Smooth muscle cell (in vitro differentiated cells): ENCODE results near the gene ZNF197. TPM values are rescaled to one million over a fixed set of nuclear protein-coding genes. Genes with fewer than 3 reads are reported as not detected.
A peak's percentile ranks its signal among the peaks of the same experiment; 100 is the strongest.
"Not testable (repeated sequence)": the region's sequence is repeated elsewhere in the genome, so short reads cannot be mapped to it uniquely, and the experiment has no call there.

Experiments used
- DNase-seq: peaks from one replicate; lab custom pipeline; 2025; ENCODE audit not compliant: unreplicated experiment; lab: John Stamatoyannopoulos, UW
- H2AFZ ChIP-seq: fragments of 200-600 bp; sonication (generic); 2 replicates; pipeline ENCODE4 v1.6.0; 2016; ENCODE audit warnings: antibody characterized with exemption, low read depth, mild to moderate bottlenecking
- H3F3A ChIP-seq: fragments of 200-600 bp; sonication (generic); 2 replicates; pipeline ENCODE4 v1.6.0; 2017; ENCODE audit warnings: antibody characterized with exemption, low read depth
- H3K27ac ChIP-seq: fragments of 200-600 bp; sonication (generic); 2 replicates; pipeline ENCODE4 v1.5.1; 2016; ENCODE audit warnings: low read depth, mild to moderate bottlenecking
- H3K27me3 ChIP-seq: fragments of 200-600 bp; sonication (generic); 2 replicates; pipeline ENCODE4 v1.6.1; 2016; ENCODE audit warnings: low read depth, mild to moderate bottlenecking
- H3K36me3 ChIP-seq: fragments of 200-600 bp; sonication (generic); 2 replicates; pipeline ENCODE4 v1.5.1; 2016; ENCODE audit warnings: low read depth
- H3K4me1 ChIP-seq: fragments of 200-600 bp; sonication (generic); 2 replicates; pipeline ENCODE4 v1.5.1; 2016; ENCODE audit warnings: low read depth
- H3K4me2 ChIP-seq: fragments of 200-600 bp; sonication (generic); 2 replicates; pipeline ENCODE4 v1.6.0; 2016; ENCODE audit warnings: mild to moderate bottlenecking
- H3K4me3 ChIP-seq: fragments of 200-600 bp; sonication (generic); 2 replicates; pipeline ENCODE4 v1.5.1; 2016; ENCODE audit warnings: mild to moderate bottlenecking
- H3K79me2 ChIP-seq: fragments of 200-600 bp; sonication (generic); 2 replicates; pipeline ENCODE4 v1.6.0; 2016; ENCODE audit warnings: low read depth, mild to moderate bottlenecking
- H3K9ac ChIP-seq: fragments of 200-600 bp; sonication (generic); 2 replicates; pipeline ENCODE4 v1.6.0; 2016; ENCODE audit warnings: low read depth
- H3K9me3 ChIP-seq: fragments of 200-600 bp; sonication (generic); replicated peaks from 2 replicates; pipeline ENCODE4 v1.5.1; 2016; ENCODE audit warnings: low read depth
- H4K20me1 ChIP-seq: fragments of 200-600 bp; sonication (generic); 2 replicates; pipeline ENCODE4 v1.6.0; 2016; ENCODE audit warnings: low read depth
- WGBS: methylation state at CpG from one replicate; pipeline ENCODE4 v1.1.7; 2016; ENCODE audit warnings: low lambda C conversion rate; 5-methylcytosine and 5-hydroxymethylcytosine counted together
- polyA plus RNA-seq: library from polyadenylated mRNA; unstranded; fragments of >200 nt; fragmentation: Nextera tagmentation; extraction: Ambion mirVana; gene quantifications from 2 replicates; pipeline ENCODE4 v1.2.1, GENCODE V29; 2016
- total RNA-seq: library from RNA; depleted of rRNA; stranded (reverse); fragments of >200 nt; gene quantifications from 2 replicates; pipeline ENCODE4 v1.2.3, GENCODE V29; 2014
- TF ChIP-seq, protein P1 (sequence below): fragments of 200-600 bp; sonication (generic); IDR thresholded peaks from 2 replicates; pipeline ENCODE4 v1.5.1; 2017; ENCODE audit warnings: borderline replicate concordance, mild to moderate bottlenecking, antibody characterized with exemption; ENCODE audit not compliant: insufficient read depth, poor library complexity, severe bottlenecking

ZNF197 gene
- total RNA-seq (23.0 and 25.2 TPM in 2 replicates), polyA plus RNA-seq (6.6 and 10.1 TPM in 2 replicates)

DNA sequence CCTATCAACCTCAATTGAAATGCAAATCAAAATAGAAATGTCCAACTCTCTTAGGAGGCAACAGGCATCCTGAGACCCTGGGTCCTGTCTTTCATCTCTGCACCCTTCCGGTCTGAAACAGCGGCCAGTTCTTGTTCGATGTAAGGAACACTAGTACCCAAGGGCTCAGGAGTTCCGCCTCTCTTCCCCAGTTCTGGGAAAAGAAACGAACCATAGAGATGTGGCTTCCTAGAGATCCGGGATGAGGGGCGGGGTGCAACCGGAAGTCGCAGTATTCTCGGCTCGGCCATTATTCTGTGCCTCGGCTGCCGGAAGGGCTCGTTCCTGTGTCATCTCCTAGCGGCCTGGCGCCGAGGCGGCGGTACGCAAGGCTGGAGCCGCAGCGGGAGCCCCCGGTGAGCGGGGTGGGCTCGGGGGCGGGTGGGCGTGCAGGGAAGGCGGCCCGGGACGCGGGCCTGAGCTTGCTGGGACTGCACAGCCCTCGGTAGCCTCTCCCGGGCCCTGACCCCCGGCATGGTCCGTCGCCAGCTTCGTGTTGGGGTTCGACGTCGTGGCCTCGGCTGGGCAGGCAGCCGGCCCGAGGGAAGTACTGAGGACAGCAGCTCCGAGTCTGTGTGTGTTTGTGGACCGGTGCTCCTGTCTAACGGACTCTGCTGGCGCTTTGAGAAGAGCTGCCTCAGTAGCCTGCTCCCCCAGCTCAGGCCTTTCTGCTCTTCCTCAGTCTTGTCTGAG is at the start of gene ZNF197:
ZNF197 (plus strand) TSS at position 288 of the 732 bp plus-strand sequence. CDS start 4,119 bp downstream, outside the sequence.
- peaks cover 14% of the 10 kb centered on the region for H3K4me1 ChIP-seq
- H3K27me3 ChIP-seq: no peaks in the 10 kb centered on the region
- H3K79me2 ChIP-seq: peaks cover 36% of the 10 kb centered on the region
- no peaks in the 10 kb centered on the region for H3F3A ChIP-seq
- peak within 1 kb of the TSS; percentile 80 for H3K4me3 ChIP-seq
- peak; percentile 70 for DNase-seq
- peaks cover 33% of the 10 kb centered on the region for H4K20me1 ChIP-seq
- H3K36me3 ChIP-seq: no peaks in the 10 kb centered on the region
- 2% methylated on average over 45 of the region's 47 CpGs for WGBS
- H3K27ac ChIP-seq: peak within 1 kb of the TSS; percentile 79
- H2AFZ ChIP-seq: peak within 1 kb of the TSS; percentile 91
- H3K9ac ChIP-seq: peak within 1 kb of the TSS; percentile 79
- no peaks in the 10 kb centered on the region for H3K9me3 ChIP-seq
- TF ChIP-seq, protein P1, sequence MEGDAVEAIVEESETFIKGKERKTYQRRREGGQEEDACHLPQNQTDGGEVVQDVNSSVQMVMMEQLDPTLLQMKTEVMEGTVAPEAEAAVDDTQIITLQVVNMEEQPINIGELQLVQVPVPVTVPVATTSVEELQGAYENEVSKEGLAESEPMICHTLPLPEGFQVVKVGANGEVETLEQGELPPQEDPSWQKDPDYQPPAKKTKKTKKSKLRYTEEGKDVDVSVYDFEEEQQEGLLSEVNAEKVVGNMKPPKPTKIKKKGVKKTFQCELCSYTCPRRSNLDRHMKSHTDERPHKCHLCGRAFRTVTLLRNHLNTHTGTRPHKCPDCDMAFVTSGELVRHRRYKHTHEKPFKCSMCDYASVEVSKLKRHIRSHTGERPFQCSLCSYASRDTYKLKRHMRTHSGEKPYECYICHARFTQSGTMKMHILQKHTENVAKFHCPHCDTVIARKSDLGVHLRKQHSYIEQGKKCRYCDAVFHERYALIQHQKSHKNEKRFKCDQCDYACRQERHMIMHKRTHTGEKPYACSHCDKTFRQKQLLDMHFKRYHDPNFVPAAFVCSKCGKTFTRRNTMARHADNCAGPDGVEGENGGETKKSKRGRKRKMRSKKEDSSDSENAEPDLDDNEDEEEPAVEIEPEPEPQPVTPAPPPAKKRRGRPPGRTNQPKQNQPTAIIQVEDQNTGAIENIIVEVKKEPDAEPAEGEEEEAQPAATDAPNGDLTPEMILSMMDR: no peak
- peak within 1 kb of the TSS; percentile 93 for H3K4me2 ChIP-seq

DNA sequence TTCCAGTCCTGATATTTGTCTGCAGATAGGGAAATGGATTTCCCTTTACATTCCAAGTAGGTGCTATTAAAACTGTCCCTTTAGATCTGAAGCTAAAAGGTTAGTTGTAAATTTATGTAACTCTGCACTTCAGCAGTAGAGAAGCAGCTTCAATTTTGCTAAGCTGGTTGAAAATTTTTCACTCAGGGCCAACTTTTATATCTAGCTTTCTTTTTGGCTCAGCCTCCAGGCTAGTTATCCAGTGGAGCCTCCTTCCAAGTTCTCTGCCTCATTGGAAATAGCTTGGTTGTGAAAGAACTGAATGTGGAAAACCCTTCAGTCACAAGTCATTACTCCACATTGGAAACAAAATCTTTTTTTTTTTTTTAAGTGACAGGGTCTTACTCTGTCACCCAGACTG is 48.2 kb upstream of the ZNF197 start:
- no peak for DNase-seq
- no peaks in the 10 kb centered on the region for H3K79me2 ChIP-seq
- TF ChIP-seq, protein P1: no peak

DNA sequence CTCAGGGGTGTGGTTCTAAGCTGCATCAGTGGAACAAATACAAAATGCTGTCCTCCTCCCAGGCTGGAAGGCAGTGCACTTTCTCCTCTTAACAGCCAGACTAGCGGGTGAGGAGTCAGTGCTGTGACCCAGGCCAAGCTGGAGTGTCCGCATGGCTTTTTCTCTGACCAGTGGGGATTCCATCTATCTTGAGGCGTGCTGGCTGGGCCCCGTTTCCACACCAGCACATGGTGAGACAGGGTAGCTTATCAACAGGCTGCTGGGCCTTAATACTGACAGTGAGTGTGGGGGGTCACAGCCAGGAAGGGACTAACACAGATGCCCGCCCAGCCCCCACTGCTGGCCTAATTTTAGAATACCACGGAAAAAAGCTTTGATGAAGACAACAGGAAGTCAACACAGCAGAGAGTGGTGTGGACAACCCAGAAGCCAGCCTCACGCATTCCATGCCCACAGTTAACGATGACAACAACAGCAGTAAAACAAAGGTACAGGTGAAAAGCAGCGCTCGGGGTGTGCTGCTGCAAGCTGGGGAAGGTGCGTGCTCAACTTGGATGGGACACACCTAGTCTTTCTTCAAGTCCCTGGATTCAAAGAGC is 47.4 kb upstream of the ZNF197 start:
- H4K20me1 ChIP-seq, DNase-seq, H3F3A ChIP-seq, H3K4me2 ChIP-seq, H3K4me1 ChIP-seq, H3K27ac ChIP-seq, H3K9me3 ChIP-seq, H2AFZ ChIP-seq, H3K9ac ChIP-seq, H3K27me3 ChIP-seq, H3K36me3 ChIP-seq, H3K4me3 ChIP-seq, H3K79me2 ChIP-seq: not testable (repeated sequence)
- 94% methylated on average over 11 of the region's 11 CpGs for WGBS

More for the DNA sequence above, 48.2 kb upstream of the ZNF197 start:
- Histone ChIP-seq H3K4me2 (no peak overlapping the region), H3F3A (no peaks in the 10 kb centered on the region), H3K27me3 (no peaks in the 10 kb centered on the region), H2AFZ (no peak overlapping the region), H4K20me1 (no peaks in the 10 kb centered on the region), H3K9ac (no peak overlapping the region), H3K9me3 (peaks cover 3% of the 10 kb centered on the region), H3K27ac (no peak overlapping the region), H3K36me3 (peaks cover 4% of the 10 kb centered on the region), H3K4me1 (no peaks in the 10 kb centered on the region), H3K4me3 (no peak overlapping the region)

DNA sequence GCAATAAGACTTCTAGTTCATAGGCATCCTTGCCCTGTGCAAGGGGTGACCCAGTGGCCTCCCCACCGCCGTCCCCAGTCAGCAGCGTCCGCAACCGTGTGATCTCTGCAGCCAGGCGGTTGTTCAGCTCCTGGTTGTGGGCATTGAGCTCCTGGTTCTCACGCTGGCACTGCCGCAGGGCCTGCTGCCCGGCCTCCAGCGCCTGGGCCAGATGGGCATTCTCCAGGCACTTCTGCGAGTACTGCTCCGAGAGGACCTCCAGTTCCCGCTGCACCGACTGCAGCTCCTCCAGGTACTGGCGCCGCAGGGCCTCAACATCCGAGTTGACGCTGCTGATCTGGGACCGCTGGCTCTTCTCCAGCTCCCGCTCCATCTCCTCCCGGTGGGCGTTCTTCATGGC is 46.5 kb upstream of the ZNF197 start:
- not testable (repeated sequence) for H3F3A ChIP-seq, H3K9me3 ChIP-seq, H2AFZ ChIP-seq

DNA sequence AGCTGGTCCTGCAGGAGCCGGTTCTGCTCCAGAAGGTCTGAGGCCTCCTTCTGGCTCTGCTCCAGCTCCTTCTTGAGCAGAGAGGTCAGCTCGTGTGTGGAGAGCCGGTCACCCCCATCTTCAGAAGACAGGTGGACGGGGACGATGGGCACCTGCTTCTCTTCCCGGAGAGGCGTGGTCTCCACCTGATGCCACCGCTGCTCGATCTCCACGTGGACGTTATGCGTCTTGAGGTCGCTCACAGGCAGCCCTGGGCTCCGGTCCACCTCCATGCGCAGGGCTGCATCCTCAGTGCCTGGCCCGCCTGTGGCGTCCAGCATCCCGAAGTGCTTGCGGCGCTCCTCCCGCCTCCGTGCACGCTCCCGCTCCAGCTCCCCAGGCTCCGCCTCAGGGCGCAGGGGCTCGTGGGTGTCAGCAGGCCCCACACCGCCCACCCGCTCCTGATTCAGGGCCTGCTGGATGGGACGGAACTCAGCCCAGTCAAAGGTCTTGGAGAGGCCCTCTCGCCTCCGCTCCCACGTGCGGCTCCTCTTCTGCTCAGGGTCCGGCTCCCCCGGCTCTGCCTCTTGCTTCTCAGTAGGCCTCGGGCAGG is 45.8 kb upstream of the ZNF197 start:
- H3K9me3 ChIP-seq, H2AFZ ChIP-seq, H3K27me3 ChIP-seq, DNase-seq, H3K4me2 ChIP-seq, H3K9ac ChIP-seq, H4K20me1 ChIP-seq, H3K79me2 ChIP-seq, H3K27ac ChIP-seq, H3F3A ChIP-seq, H3K36me3 ChIP-seq, H3K4me1 ChIP-seq, H3K4me3 ChIP-seq: not testable (repeated sequence)
- over 99% methylated on average over 30 of the region's 37 CpGs for WGBS

More for the DNA sequence above, 46.5 kb upstream of the ZNF197 start:
- not testable (repeated sequence) for H3K36me3 ChIP-seq, H3K27ac ChIP-seq, H3K27me3 ChIP-seq, H3K4me2 ChIP-seq, H3K9ac ChIP-seq, DNase-seq, H3K4me3 ChIP-seq, H4K20me1 ChIP-seq, H3K4me1 ChIP-seq, H3K79me2 ChIP-seq
- 95% methylated on average over 22 of the region's 22 CpGs for WGBS

DNA sequence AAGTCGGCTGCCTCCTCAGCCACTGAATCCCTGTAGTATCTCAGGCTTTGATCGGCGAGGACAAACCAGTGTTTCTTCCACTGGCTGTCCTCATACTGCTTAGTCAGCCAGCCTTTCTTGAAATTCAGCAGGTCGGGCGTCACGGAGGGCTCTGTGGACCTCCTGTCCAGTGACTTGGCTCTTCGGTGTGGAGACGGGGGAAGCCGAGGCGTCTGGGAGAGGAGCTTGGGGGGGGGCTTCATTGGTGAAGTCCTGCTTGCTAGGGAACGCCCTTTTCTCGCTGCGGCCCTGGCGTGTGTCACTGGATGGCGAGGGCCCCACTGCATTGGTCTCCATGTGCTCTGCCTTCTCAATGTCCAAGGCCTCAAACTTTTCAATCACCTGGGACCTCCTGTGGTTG is 45.1 kb upstream of the ZNF197 start:
- H3K36me3 ChIP-seq, H3K9ac ChIP-seq, H4K20me1 ChIP-seq, H3K4me2 ChIP-seq, H3K9me3 ChIP-seq, H3K4me3 ChIP-seq, H3K27me3 ChIP-seq, H2AFZ ChIP-seq, DNase-seq, H3K27ac ChIP-seq, H3K4me1 ChIP-seq, H3K79me2 ChIP-seq, H3F3A ChIP-seq: not testable (repeated sequence)
- WGBS: 97% methylated on average over 12 of the region's 15 CpGs

DNA sequence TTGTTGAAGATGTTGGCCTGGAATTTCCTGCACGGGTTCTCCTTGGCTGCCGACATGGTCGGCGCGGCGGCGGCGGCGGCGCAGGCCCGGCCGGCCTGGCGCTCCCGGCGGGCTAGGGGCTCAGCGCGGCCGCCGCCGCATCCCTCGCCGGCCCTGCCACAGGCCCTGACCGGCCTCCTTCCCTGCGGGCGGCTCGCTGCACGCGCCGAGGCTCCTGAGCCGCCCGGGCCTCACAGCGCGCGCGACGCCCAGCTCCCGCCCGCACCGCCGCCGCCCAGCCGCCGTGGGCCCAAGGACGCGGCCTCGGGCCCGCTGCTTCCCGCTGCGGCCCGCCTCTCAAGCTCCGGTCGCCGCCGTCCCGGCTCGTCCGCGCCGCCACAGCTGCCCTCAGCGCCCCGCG is 43.9 kb upstream of the ZNF197 start:
- not testable (repeated sequence) for H3K9ac ChIP-seq, H3K4me2 ChIP-seq, H3K36me3 ChIP-seq, H3K9me3 ChIP-seq, H2AFZ ChIP-seq, H3K27me3 ChIP-seq, H3K27ac ChIP-seq, H4K20me1 ChIP-seq, H3F3A ChIP-seq, H3K79me2 ChIP-seq, H3K4me3 ChIP-seq, DNase-seq
- H3K4me1 ChIP-seq: peaks cover 11% of the 10 kb centered on the region
- 95% methylated on average over 17 of the region's 62 CpGs for WGBS
